Measurements from ENCODE around the gene WNT7A. TPM values are rescaled to one million over a fixed set of nuclear protein-coding genes. Genes with fewer than 3 reads are reported as not detected.

Gene WNT7A
- total RNA-seq, 2 experiments from 2014 or later, result 0.09 TPM; not detected in 1

- no peak for TF ChIP-seq CTCF (IDR thresholded peaks at IDR 0.05)
- ATAC-seq (no peak), DNase-seq (no peak)
- Mint-ChIP-seq H3K4me1 (ENCODE audit: low read depth) (peaks cover 9% of the 10 kb centered on the region), H3K4me3 (no peak overlapping the region), H3K9me3 (peaks cover 8% of the 10 kb centered on the region), H3K27ac (no peak overlapping the region), H3K36me3 (ENCODE audit: low read depth) (no peaks in the 10 kb centered on the region), H3K27me3 (no peaks in the 10 kb centered on the region)
- ChIA-PET POLR2A (no interaction called here), CTCF (no interaction called here)
- intact Hi-C loops (cut with micrococcal nuclease), result no loop called here
Measured at GRCh38 chr3:13767030-13767429, 112.8 kb downstream of the WNT7A start.

Other genes starting within 250 kb of the WNT7A start
- 10 to 100 TPM; 27.6 to 30.2 TPM for gene CHCHD4, start 244.8 kb upstream of the WNT7A start, total RNA-seq
- 10 to 100 TPM; 19.7 to 20.2 TPM for gene TMEM43, start 245.0 kb upstream of the WNT7A start, total RNA-seq

Data from activated CD8-positive, alpha-beta T cell treated with anti-CD3 and anti-CD28 coated beads for 36 hours (primary cell).